Mesenchymal stem cell (in vitro differentiated cells and primary cell): ENCODE data around the gene H2AZ2.
A peak's percentile ranks its signal among the peaks of the same experiment; 100 is the strongest.
"Not testable (repeated sequence)": the region's sequence is repeated elsewhere in the genome, so short reads cannot be mapped to it uniquely, and the experiment has no call there.

Experiments used
- DNase-seq: peaks from one replicate; pipeline ENCODE4 v3.0.0-alpha.2; 2013
- H2AFZ ChIP-seq: one replicate; pipeline ENCODE4 v1.6.1; 2013; ENCODE audit warnings: low read depth, mild to moderate bottlenecking, control low read depth, inconsistent platforms, low read length, moderate library complexity
- H2AK5ac ChIP-seq: 2 replicates; pipeline ENCODE4 v1.6.1; 2013; ENCODE audit warnings: low read length, moderate library complexity, mild to moderate bottlenecking, inconsistent platforms; ENCODE audit not compliant: severe bottlenecking
- H2BK120ac ChIP-seq: one replicate; pipeline ENCODE4 v1.6.1; 2013; ENCODE audit warnings: low read depth, mild to moderate bottlenecking, inconsistent platforms, low read length, moderate library complexity
- H2BK12ac ChIP-seq, 2 experiments: one replicate each; pipeline ENCODE4 v1.6.1; 2013; ENCODE audit warnings: inconsistent platforms in 2 of 2, low read length in 2 of 2, mild to moderate bottlenecking in 2 of 2, moderate library complexity in 2 of 2, control low read depth in 1 of 2
- H2BK15ac ChIP-seq: one replicate; pipeline ENCODE4 v1.6.1; 2013; ENCODE audit warnings: mild to moderate bottlenecking, low read depth, inconsistent platforms; ENCODE audit not compliant: poor library complexity, severe bottlenecking
- H2BK5ac ChIP-seq: 2 replicates; pipeline ENCODE4 v1.6.1; 2013; ENCODE audit warnings: low read depth, mild to moderate bottlenecking, low read length, control low read depth, inconsistent platforms; ENCODE audit not compliant: poor library complexity, severe bottlenecking
- H3K14ac ChIP-seq, 2 experiments: one replicate each; pipeline ENCODE4 v1.6.1; 2013; ENCODE audit warnings: inconsistent platforms in 2 of 2, low read length in 2 of 2, control low read depth in 1 of 2, mild to moderate bottlenecking in 1 of 2, moderate library complexity in 1 of 2
- H3K18ac ChIP-seq, 2 experiments: one replicate each; pipeline ENCODE4 v1.6.1; 2013; ENCODE audit warnings: inconsistent platforms in 2 of 2, low read length in 2 of 2, control low read depth in 1 of 2, low read depth in 1 of 2, mild to moderate bottlenecking in 1 of 2
- H3K23ac ChIP-seq, 2 experiments: one replicate each; pipeline ENCODE4 v1.6.1; 2013; ENCODE audit warnings: inconsistent platforms in 2 of 2, low read length in 2 of 2, mild to moderate bottlenecking in 2 of 2, moderate library complexity in 2 of 2, control low read depth in 1 of 2
- H3K27ac ChIP-seq: 2 replicates; pipeline ENCODE4 v1.5.1; 2013; ENCODE audit warnings: mild to moderate bottlenecking, moderate library complexity, low read length, control low read depth, inconsistent platforms; ENCODE audit not compliant: poor library complexity, severe bottlenecking
- H3K27me3 ChIP-seq, 2 experiments: 2 replicates each; pipeline versions ENCODE4 v1.6.1 to v1.7.0; 2013; ENCODE audit warnings: low read length in 2 of 2, mild to moderate bottlenecking in 2 of 2, moderate library complexity in 2 of 2, control low read depth in 1 of 2, inconsistent platforms in 1 of 2; ENCODE audit not compliant: control insufficient read depth in 1 of 2, insufficient read depth in 1 of 2
- H3K36me3 ChIP-seq, 2 experiments: 2 replicates each; pipeline versions ENCODE4 v1.6.1 to v1.7.0; 2013; ENCODE audit warnings: low read length in 2 of 2, control low read depth in 1 of 2, inconsistent platforms in 1 of 2, low read depth in 1 of 2, mild to moderate bottlenecking in 1 of 2; ENCODE audit not compliant: insufficient read depth in 2 of 2, control insufficient read depth in 1 of 2
- H3K4ac ChIP-seq, 2 experiments: one replicate each; pipeline ENCODE4 v1.6.1; 2013; ENCODE audit warnings: inconsistent platforms in 2 of 2, low read length in 2 of 2, mild to moderate bottlenecking in 2 of 2, moderate library complexity in 2 of 2, control low read depth in 1 of 2, low read depth in 1 of 2
- H3K4me1 ChIP-seq: 2 replicates; pipeline ENCODE4 v1.6.1; 2013; ENCODE audit warnings: low read depth, low read length, control low read depth; ENCODE audit not compliant: control insufficient read depth, insufficient read depth
- H3K4me2 ChIP-seq: 2 replicates; pipeline ENCODE4 v1.6.1; 2013; ENCODE audit warnings: low read length, mild to moderate bottlenecking, inconsistent platforms; ENCODE audit not compliant: poor library complexity, severe bottlenecking
- H3K4me3 ChIP-seq, 2 experiments: 2 replicates each; pipeline versions ENCODE4 v1.5.1 to v1.7.0; 2013; ENCODE audit warnings: low read length in 2 of 2, mild to moderate bottlenecking in 2 of 2, control low read depth in 1 of 2, low read depth in 1 of 2; ENCODE audit not compliant: insufficient read depth in 1 of 2
- H3K79me1 ChIP-seq: replicated peaks from 2 replicates; pipeline ENCODE4 v1.6.1; 2013; ENCODE audit warnings: mild to moderate bottlenecking, control low read depth, low read length, inconsistent platforms; ENCODE audit not compliant: poor library complexity, severe bottlenecking
- H3K9ac ChIP-seq: 2 replicates; pipeline ENCODE4 v1.7.0; 2013; ENCODE audit warnings: mild to moderate bottlenecking, low read length, moderate library complexity
- H3K9me3 ChIP-seq: 2 replicates; pipeline ENCODE4 v1.7.0; 2013; ENCODE audit warnings: mild to moderate bottlenecking, low read length; ENCODE audit not compliant: control insufficient read depth
- H4K8ac ChIP-seq: one replicate; pipeline ENCODE4 v1.6.1; 2013; ENCODE audit warnings: inconsistent platforms, mild to moderate bottlenecking, low read length, moderate library complexity
- H4K91ac ChIP-seq: one replicate; pipeline ENCODE4 v1.6.1; 2013; ENCODE audit warnings: mild to moderate bottlenecking, low read length, inconsistent platforms
- WGBS: methylation state at CpG from one replicate; pipeline ENCODE4 v1.1.7; 2013; ENCODE audit warnings: mixed read lengths; 5-methylcytosine and 5-hydroxymethylcytosine counted together

The H2AZ2 gene

DNA sequence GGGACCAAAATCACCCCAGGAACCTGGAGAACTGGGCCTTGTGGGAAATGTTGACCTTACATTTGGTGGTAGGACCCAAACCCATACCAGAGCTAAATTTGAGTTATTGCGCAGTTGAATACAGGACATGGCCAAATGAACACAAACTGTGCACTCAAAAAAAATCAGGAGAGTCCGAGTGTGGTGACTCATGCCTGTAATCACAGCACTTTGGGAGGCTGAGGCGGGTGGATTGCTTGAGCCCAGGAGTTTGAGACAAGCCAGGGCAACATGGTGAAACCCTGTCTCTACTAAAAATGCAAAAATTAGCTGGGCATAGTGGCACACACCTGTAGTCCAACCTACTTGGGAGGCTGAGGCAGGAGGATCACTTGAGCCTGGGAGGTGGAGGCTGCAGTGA, 62.7 kb downstream of the H2AZ2 start:
- H3K4me3 ChIP-seq, H4K8ac ChIP-seq, H4K91ac ChIP-seq, H3K9me3 ChIP-seq, H3K18ac ChIP-seq, H2BK12ac ChIP-seq, H2AFZ ChIP-seq, H2BK5ac ChIP-seq, H3K27ac ChIP-seq, DNase-seq, H3K14ac ChIP-seq, H3K9ac ChIP-seq, H3K79me1 ChIP-seq, H3K4me1 ChIP-seq, H3K4ac ChIP-seq, H3K4me2 ChIP-seq, H2BK120ac ChIP-seq, H3K23ac ChIP-seq, H2AK5ac ChIP-seq, H2BK15ac ChIP-seq, H3K36me3 ChIP-seq, H3K27me3 ChIP-seq: not testable (repeated sequence)
- WGBS: 64% methylated on average over 3 of the region's 3 CpGs

DNA sequence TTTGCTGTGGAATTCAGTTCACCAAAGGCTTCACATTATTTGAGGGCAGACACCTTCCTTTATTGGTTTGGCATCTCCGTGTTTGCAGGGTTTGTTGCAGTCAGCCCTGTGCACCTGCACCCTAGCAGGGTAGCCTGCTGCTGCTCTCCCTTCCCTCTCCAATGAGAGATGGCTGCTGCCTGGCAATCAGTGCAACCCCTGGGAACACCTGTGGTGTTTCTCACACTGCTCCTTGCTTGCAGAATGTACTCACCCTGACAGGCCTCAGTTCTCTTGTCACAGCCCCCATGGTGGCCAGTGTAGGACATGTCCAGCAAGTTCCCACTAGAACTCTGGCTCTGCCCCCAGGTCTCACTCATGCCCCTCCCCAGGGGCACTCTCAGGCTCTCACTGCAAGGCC, 63.5 kb downstream of the H2AZ2 start:
- no peak overlapping the region for H2AFZ ChIP-seq

DNA sequence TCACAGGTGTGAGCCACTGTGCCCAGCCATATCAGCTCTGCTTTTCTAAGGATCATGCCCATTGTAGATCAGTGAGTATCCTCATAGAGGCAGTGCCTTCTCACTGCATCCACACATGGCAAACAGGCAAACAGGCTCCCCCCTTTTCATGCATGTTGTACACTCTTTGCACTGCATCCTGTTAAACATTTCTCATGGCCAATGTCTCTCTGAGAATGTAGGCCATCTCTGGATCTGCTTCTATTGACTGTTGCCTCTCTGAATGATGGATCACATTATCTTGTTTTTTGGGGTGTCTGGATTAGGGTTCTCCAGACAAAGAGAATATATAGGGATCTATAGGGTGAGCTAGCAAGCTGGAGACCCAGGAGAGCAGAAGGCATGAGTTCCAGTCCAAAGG, 64.5 kb downstream of the H2AZ2 start:
- no peak overlapping the region for H3K14ac ChIP-seq
- no peak overlapping the region for H3K23ac ChIP-seq
- no peak overlapping the region for H3K9ac ChIP-seq
- no peak overlapping the region for H3K4me3 ChIP-seq
- H3K4me2 ChIP-seq: no peak overlapping the region
- no peak overlapping the region for H4K8ac ChIP-seq
- no peak overlapping the region for H2AFZ ChIP-seq
- H2AK5ac ChIP-seq: no peak overlapping the region
- H3K27ac ChIP-seq: no peak overlapping the region
- H3K36me3 ChIP-seq: no peaks in the 10 kb centered on the region
- no peak overlapping the region for H2BK15ac ChIP-seq
- no peaks in the 10 kb centered on the region for H3K79me1 ChIP-seq
- H3K9me3 ChIP-seq: peaks cover 8% of the 10 kb centered on the region
- no peak overlapping the region for H2BK120ac ChIP-seq
- no peak overlapping the region for H2BK12ac ChIP-seq
- H3K4ac ChIP-seq: no peak overlapping the region
- H4K91ac ChIP-seq: no peak overlapping the region
- H3K4me1 ChIP-seq: no peaks in the 10 kb centered on the region
- H3K27me3 ChIP-seq: no peaks in the 10 kb centered on the region
- no peak for DNase-seq
- no peak overlapping the region for H3K18ac ChIP-seq
- H2BK5ac ChIP-seq: no peak overlapping the region

More for the DNA sequence above, 63.5 kb downstream of the H2AZ2 start:
- Histone ChIP-seq H3K27ac (no peak overlapping the region), H3K79me1 (no peaks in the 10 kb centered on the region), H3K4me3 (no peak overlapping the region), H2BK12ac (no peak overlapping the region), H3K23ac (no peak overlapping the region), H4K8ac (no peak overlapping the region), H3K4me1 (no peaks in the 10 kb centered on the region), H3K4me2 (no peak overlapping the region), H2BK15ac (no peak overlapping the region), H3K9me3 (peaks cover 8% of the 10 kb centered on the region), H3K18ac (no peak overlapping the region), H2BK120ac (no peak overlapping the region), H3K9ac (no peak overlapping the region), H3K4ac (no peak overlapping the region), H2AK5ac (no peak overlapping the region), H2BK5ac (no peak overlapping the region), H3K36me3 (no peaks in the 10 kb centered on the region), H3K27me3 (no peaks in the 10 kb centered on the region), H4K91ac (no peak overlapping the region), H3K14ac (peak overlapping the region in 1 of 2 experiments; percentile 51)
- WGBS: 97% methylated on average over 1 of the region's 1 CpG
- DNase-seq: no peak

DNA sequence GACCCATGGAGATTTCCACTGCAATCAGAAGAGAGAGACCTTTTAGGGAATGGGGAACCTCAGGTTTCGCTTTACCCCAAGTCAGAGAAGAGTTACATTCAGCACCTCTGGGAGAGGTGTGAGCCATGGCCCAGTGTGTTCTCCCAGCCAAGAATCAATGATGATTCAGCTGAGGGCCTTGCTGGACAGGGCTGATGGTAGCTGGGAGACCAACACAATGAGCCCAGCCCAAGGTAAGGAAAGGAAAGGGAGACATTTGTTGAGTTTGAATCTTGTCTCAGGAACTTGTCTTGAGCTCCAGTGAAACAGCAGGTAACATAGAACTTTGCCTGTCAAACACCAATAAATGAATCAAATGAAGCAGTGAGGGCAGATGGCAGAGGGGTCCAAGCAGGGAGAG, 65.4 kb downstream of the H2AZ2 start:
- Histone ChIP-seq H3K9me3 (peaks cover 8% of the 10 kb centered on the region), H3K4me2 (no peak overlapping the region), H2BK120ac (no peak overlapping the region), H3K27me3 (no peaks in the 10 kb centered on the region), H3K23ac (no peak overlapping the region), H2BK12ac (no peak overlapping the region), H2AFZ (no peak overlapping the region), H3K27ac (no peak overlapping the region), H3K36me3 (no peaks in the 10 kb centered on the region), H4K91ac (no peak overlapping the region), H3K79me1 (no peaks in the 10 kb centered on the region), H3K9ac (no peak overlapping the region), H2AK5ac (no peak overlapping the region), H4K8ac (no peak overlapping the region), H3K4me3 (no peak overlapping the region), H3K4me1 (no peaks in the 10 kb centered on the region), H3K4ac (no peak overlapping the region), H2BK15ac (no peak overlapping the region), H2BK5ac (no peak overlapping the region), H3K14ac (no peak overlapping the region), H3K18ac (no peak overlapping the region)
- no peak for DNase-seq
- 97% methylated on average over 1 of the region's 1 CpG for WGBS
